HG03575 (cell line): ENCODE data around the gene EML4.
"Not testable (repeated sequence)": the region's sequence is repeated elsewhere in the genome, so short reads cannot be mapped to it uniquely, and the experiment has no call there.

Experiments used
- ATAC-seq: cut with Tn5 transposase; IDR thresholded peaks from one replicate; pipeline ENCODE4 v1.9.1; 2021; ENCODE audit not compliant: unreplicated experiment, insufficient number of reproducible peaks, low FRiP score; ENCODE audit errors: extremely low read depth

The EML4 gene

DNA sequence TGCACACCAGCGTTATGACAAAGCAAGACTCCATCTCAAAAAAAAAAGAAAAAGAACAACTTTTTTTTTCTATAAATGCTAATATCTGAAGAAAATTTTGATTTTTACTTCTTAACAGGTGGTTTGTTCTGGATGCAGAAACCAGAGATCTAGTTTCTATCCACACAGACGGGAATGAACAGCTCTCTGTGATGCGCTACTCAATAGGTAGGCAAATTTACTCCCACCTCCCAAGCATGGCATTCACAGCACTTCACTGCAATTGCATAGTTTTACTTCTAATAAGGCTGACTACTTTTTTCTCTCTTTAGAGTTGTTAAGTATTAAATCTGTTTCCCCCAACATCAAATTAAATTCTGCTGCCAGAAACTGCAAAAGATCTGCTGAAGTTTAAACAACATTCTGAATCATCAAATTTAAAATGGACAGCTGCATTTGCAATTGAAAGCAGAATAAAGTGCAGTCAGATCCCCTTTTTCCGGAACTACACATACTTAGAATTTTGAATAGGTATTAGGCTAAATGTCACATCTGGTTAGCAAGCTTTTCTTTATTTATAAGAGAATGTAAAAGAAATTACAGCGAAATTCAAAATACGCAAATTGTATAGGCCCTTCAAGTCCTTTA, 146.8 kb downstream of the EML4 start:
- ATAC-seq = no peak

DNA sequence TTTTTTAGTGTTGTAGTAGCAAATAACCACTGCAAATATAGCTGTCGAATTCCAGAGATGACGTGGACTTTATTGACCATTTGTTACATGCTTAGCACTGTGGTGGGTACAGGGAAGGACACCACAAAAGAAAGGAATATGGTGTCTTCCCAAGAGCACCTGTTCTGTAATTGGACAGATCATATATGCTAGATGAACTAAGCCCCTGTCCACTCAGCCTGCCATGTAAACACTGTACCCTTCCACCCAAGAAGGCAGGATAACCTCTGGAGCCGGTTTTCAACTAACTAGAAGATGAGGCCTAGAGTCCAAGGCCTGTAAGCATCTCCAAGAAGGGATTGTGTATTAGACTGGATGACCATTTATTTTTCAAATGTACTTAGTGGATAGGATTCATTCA, 147.8 kb downstream of the EML4 start:
- ATAC-seq = no peak

DNA sequence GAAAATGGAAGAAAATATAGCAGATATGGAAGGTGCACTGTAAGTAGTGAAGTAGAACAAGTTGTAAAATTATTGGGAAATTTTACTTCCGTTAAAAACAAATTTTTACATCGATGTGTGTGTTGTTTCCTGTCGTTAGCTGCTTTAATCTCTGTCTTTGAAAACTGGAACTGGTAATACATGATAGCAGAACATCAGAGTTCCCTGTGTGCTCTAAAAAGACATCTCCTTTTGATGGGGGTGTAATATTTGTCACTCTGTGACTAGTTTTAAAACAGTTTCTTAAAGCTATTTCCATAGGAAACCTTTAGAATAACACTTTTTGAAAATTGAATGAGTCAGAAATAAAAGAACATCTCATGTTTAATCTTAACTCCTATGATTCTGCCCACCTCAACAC, 148.3 kb downstream of the EML4 start:
- no peak for ATAC-seq

DNA sequence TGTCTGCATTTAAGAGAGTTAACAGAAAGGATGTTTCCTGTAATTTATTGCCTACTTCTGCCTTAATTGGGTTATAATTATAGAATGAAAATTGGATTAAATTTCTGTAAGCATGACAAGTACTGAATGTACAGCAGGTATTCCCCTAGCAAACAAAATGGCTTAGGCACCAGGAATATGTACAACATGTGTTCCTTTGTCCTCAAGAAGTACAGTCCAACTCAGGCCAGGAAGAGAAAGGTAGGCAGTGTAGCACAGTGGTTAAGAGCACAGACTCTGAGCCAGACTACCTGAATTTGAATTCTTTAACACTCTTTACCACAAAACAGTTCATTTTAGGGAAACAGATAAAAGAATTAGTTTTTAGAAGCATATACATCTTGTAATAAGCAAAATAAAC, 148.8 kb downstream of the EML4 start:
- ATAC-seq = no peak

DNA sequence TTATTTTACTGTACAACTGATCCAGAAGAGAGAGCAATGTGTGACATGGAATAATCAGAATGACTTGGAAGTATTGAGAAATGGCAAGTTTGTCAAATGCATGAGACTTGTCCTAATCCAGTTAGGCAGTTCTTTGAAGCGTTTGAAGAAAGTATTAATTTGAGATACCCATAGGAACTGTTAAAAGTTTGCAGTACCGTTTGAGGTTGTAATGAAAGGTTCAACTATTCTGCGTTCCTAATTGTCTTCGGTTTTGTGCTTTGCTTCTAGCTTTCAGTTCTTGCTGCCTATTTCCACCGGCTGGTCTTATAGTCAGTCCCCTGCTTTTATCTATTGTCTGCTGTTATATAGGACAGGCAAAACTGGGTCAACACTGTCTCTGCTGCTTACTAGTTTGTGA, 150.1 kb downstream of the EML4 start:
- no peak for ATAC-seq

DNA sequence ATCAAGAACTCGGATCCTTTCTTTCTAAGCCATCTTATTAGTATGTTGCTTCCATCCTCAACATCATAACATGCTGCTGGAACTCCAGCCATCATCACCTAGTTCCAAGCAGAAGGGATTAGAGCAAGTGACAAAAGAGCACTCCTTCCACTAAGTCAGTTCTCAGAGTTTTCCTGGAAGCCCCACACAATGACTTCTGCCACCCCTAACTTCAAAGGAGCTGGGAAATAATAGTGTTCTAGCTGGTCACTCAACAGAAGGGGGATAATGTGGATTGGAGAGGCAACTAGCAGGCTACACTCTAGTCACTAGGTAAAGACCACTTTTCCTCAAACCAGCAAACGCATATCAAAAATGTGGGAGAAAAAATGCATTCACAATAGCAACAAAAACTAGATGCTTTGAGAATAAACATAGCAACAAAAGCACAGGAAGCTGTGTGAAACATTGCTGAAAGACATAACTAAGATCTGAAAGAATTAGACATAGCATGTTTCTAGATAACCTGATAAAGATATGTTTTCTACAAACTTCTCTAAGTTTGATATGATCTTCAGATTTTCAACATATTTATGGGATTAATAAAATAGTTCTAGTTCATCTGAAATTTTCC, 152.4 kb downstream of the EML4 start:
- ATAC-seq = no peak

DNA sequence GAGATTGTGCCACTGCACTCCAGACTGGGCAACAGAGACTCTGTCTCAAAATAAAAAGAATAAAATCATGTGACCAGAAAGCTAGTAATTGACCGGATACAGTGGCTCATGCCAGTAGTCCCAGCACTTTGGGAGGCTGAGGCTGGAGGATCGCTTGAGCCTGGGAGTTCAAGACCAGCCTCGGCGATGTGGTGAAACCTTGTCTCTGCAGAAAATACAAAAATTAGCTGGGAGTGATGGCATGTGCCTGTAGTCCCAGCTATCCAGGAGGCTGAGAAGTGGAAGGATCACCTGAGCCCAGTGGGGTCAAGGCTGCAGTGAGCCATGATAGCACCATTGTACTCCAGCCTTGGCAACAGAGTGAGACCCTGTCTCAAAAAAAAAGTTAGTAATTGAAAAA, 155.1 kb downstream of the EML4 start:
- no peak for ATAC-seq

DNA sequence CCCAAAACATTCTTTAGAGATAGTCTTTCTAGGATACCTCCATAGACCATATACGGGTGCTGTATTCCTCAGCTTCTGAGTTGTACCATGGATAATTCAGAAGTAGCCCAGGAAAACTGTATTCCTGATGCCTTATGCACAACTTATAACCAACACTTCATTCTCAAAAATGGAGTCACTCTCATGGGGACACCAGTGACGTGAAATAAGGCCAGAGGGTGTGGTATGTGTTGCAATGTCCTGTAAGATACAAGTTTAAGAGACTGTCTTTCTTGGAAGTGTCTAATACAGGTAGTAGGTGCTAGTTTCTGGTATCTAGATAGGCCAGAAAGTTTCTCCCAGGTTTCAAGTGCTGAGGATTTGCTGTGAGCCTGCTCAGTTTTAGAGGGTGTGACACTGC, 155.8 kb downstream of the EML4 start:
- ATAC-seq = no peak

DNA sequence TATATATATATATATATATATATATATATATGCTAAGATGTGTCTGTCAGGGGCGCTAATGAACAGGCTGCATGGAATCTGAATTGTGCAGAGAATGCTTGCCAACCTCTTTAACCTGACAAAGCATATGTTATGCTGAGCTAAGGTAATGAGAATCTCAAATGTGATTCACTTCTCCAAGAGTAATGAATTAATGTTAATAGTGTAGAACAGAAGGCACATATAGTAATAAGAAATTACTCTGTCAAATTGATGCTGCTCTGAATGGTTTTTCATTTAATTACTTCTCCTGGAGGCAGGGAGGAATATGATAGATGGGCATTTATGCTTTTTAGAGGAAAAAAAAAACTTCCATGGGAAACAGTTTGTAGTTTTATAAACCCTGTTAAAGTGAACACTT, 156.5 kb downstream of the EML4 start:
- no peak for ATAC-seq

DNA sequence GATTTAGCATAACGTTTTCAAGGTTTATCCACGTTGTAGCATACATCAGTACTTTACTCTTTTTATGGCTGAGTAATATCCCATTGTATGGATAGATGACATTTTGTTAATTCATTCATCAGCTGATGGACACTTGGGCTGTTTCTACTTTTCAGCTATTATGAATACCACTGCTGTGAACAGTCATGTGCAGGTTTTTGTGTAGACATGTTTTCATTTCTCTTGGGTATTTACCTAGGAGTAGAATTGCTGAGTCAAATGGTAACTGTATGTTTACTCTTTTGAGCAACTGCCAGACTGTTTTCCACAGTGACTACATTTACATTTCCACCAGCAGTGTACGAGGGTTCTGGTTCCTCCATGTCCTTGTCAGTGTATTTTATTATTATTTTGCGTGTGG, 158.0 kb downstream of the EML4 start:
- ATAC-seq = no peak

DNA sequence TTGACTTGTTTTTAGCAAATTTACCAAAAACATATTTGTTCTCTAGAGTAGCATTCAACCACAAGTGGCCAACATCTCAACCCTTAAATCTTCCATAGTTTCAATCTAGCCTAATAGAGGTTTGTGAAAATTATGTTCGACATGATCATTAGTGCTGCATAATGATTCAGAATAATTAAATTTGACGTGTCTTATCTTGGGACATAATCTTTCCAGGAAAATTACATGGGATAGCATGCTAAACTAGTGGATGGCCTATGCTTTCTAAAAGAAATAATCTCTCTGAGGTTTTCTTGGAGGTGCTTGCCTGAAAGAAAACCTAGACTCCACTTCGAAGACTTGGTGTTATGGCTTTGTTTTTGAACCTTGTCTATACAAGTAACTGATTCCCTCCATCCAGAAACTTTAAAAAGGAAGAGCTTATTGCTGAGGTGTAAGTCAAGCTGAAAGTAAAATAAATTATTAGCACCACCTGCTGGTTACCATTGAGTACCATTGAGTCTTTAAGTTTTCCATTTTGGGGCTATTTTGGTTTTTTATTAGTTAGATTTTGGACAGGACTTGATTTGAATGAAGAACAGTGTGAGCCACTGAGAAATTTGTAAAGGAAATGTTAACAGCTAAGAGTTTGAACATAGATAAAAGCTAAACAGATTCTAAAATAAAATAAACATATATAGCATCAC, 159.1 kb downstream of the EML4 start:
- no peak for ATAC-seq

DNA sequence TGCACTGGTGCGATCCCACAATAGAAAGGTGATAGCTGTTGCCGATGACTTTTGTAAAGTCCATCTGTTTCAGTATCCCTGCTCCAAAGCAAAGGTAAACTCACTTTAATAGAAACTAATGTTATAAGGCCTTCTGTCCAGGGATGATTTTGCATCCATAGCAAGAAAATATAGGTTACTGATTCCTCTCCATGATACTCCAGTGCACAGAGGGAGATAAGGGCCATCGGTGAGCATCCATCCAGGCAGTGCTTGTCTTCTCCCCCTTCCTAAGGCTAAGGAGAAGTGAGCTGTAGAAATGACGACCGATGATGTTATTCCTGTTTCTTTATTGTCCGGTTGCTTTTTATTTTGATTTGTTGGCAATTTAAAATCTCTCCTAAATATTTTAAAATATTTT, 159.8 kb downstream of the EML4 start:
- ATAC-seq = no peak

DNA sequence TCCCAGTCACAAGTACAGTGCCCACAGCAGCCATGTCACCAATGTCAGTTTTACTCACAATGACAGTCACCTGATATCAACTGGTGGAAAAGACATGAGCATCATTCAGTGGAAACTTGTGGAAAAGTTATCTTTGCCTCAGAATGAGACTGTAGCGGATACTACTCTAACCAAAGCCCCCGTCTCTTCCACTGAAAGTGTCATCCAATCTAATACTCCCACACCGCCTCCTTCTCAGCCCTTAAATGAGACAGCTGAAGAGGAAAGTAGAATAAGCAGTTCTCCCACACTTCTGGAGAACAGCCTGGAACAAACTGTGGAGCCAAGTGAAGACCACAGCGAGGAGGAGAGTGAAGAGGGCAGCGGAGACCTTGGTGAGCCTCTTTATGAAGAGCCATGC, 160.6 kb downstream of the EML4 start:
- ATAC-seq = no peak

DNA sequence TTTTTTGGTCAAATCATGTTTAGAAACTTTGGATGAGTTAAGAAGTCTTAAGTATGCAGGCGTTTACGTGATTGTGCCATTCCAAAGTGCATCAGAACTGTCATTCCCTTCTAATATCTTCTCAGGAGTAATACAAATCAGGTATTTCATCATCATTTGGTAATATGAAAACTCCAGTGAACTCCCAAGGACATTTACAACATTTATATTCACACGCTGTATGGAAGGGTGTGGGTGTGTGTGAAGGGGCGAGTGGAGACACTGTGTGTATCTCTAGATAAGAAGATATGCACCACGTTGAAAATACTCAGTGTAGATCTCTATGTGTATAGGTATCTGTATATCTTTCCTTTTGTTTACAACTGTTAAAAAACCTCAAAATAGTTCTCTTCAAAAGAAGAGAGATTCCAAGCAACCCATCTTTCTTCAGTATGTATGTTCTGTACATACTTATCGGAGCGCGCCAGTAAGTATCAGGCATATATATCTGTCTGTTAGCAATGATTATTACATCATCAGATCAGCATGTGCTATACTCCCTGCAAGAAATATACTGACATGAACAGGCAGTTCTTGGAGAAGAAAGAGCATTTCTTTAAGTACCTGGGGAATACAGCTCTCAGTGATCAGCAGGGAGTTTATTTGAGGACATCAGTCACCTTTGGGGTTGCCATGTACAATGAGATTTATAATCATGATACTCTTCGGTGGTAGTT, 162.6 kb downstream of the EML4 start:
- no peak for ATAC-seq

DNA sequence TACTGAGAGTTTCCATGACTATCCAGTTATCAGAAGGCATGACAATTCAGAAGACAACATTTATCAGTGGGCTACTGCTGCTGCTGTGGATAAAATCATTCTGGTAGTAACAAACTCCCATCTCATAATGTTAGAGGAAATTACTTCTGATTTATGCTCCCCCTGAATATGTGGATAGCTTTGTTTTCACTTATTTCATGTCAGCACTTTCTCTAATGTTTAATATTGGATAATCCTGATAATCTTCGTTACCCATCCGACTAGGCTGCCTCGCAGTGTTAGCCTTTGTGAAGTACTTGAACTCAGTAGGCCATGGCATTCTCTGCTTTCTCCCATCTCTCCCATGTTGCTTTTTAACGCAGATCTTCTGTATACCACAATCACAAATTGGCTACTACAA, 163.4 kb downstream of the EML4 start:
- no peak for ATAC-seq

DNA sequence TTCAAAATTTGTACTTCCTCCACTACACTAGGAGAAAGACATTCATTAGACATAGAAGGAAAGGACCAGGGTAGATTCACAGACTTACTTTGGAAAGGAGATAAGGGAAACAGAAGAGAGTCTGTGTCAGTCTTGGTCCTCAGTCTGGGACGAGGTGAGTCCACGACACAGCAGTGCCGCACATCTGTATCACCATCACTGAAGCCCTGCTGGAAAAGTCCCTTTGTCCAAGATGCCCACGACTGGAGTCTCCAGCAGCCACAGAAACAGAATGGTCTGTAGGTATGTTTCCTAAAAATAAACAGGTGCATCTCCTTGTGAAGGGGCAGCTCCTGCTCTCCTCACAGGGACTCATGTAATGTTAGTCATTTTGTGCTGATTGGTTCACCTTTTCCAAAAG, 164.4 kb downstream of the EML4 start:
- ATAC-seq = no peak

DNA sequence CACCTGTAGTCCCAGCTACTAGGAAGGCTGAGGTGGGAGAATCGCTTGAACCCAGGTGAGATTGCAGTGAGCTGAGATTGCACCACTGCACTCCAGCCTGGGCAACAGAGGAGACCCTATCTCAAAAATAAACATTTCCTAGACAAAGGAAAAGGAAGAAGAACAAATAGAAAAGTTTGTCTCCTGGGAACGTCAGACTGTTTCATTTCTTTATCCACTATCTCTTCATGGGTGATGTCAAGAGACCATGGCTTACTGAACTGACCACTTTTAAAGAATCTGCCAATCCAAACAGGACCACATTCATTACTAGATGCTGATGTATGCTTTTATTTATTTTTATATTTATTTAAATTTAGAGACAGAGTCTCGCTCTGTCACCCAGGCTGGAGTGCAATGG, 165.1 kb downstream of the EML4 start:
- no peak for ATAC-seq

DNA sequence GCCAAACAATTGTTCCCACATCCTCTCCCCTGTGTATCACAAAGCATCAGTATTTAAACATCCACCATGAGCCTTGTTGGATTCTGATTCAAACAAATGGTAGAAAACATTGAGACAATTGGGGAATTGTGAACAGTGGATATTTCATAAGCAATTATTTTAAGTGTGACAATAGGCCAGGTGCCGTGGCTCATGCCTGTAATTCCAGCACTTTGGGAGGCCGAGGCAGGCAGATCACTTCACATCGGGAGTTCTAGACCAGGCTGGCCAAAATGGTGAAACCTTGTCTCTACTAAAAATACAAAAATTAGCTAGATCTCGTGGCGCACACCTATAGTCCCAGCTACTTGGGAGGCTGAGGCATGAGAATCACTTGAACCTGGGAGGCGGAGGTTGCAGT, 165.7 kb downstream of the EML4 start:
- ATAC-seq = not testable (repeated sequence)

DNA sequence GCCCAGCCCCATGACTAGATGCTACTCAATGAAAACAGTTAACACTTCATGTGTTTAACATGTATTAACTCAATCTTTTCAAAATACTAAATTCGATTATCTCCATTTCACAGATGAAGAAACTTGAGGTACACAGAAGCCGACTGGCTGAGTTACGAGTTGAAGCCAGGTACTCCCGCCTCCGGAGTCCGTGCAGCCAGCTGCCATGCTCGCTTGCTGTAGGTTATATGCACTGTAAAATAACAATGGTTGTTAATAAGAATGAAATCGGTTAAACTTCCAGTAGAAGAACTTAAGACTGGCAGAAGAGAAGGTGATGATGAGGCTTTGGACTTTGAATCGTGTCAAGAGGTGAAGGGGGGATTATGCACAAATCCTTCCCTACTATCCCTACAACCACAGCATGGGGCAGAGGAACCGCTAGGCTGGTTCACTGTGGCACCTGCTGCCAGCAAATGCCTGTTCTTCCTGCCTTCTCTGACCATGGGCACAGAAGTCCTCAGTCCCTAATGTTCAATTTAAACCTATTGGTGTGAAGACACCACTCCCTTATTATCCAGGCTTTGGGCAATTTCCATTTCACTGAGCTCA, 166.5 kb downstream of the EML4 start:
- ATAC-seq = no peak
